ENCODE data around the gene PRKAR2A.

PRKAR2A gene

DNA sequence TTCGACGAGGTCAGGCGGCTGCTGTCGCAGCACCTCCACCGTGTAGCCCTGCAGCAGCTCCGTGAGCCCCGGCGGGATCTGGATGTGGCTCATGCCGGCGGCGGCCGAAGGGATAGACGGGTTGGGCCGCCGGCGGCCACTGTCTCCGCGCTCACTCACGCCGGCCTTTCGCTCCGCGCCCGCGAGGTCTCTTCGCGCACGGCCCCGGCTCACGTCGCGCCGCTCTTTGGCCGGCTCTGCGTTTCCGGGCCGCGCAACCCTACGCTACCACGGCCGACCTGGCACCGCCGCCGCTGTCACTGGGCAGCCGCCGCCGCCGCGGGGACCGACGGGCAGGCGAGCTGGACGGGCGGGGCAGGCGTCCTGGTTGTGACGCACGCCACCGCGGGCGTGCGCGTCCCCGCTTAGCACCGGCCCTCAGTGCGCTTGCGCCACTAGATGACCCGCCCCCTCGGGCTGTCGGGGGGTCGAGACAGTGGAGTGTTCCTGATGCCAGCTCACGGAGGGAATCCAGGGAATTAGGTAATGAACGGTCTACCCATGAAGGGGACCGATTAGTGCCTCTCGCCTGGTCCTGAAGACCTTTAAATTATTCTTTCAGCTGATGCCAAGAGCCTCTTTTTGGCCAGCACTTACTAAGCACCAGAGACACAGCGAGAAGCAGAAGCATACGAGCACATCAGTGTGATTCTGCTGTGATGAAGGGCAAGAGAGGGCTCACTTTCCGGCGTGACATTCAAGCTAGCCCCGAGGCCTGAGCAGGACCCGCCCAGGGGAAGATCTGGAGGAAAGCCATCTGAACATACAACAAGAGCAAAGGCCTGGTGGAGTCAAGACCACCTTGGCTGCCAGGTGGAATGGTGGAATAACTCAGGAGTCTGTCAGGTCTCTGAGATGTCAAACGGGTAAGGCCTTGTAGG lies at the start of gene PRKAR2A:
Gene PRKAR2A (minus strand): TSS at position 371 of the 920 bp plus-strand sequence. CDS start 278 bp downstream, at position 93.
- no peak within 1 kb of the TSS for H3K27ac ChIP-seq (ENCODE audit: low read depth, low read length)
- H3K36me3 ChIP-seq (ENCODE audit: control insufficient read depth, insufficient read depth, low read length) = no peaks in the 10 kb centered on the region
- H3K27me3 ChIP-seq (ENCODE audit: control insufficient read depth, insufficient read depth, low read length) = peaks cover 3% of the 10 kb centered on the region; the same call in 1 of the 2 replicates
- no peaks in the 10 kb centered on the region for H3K4me1 ChIP-seq (ENCODE audit: control insufficient read depth, insufficient read depth, low read length)
- no peaks in the 10 kb centered on the region for H3K9me3 ChIP-seq (ENCODE audit: control insufficient read depth, insufficient read depth, low read length)
- H3K9ac ChIP-seq (ENCODE audit: low read depth, low read length) = no peak within 1 kb of the TSS
- peak within 1 kb of the TSS; percentile 69 for H3K4me3 ChIP-seq (ENCODE audit: low read depth, low read length)

DNA sequence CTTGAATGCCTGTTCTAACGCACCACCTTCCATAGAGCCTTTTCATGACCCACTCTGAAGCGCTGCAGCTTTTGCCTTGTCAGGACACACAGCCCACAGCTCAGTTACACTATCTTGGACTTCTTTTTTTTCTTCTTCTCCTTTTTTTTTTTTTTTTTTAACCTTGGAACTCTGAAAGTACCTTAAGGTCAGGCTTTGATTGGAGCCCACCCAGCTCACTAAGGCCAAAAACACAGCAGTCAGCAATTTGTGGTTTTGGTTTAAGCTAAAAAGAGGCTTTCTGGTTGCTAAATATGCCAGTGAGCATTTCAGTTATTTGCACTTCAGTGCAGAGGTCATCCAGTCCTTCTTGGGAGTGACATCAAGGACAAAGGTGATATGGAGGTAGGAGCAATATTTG lies 49.3 kb upstream of the PRKAR2A start:
- H3K9me3 ChIP-seq (ENCODE audit: control insufficient read depth, insufficient read depth, low read length) = no peaks in the 10 kb centered on the region
- H3K4me1 ChIP-seq (ENCODE audit: control insufficient read depth, insufficient read depth, low read length) = peaks cover 7% of the 10 kb centered on the region; the same call in 1 of the 2 replicates
- H3K4me3 ChIP-seq (ENCODE audit: low read depth, low read length) = no peak overlapping the region
- no peaks in the 10 kb centered on the region for H3K36me3 ChIP-seq (ENCODE audit: control insufficient read depth, insufficient read depth, low read length)
- no peak overlapping the region for H3K9ac ChIP-seq (ENCODE audit: low read depth, low read length)
- no peaks in the 10 kb centered on the region for H3K27me3 ChIP-seq (ENCODE audit: control insufficient read depth, insufficient read depth, low read length)
- no peak overlapping the region for H3K27ac ChIP-seq (ENCODE audit: low read depth, low read length)

DNA sequence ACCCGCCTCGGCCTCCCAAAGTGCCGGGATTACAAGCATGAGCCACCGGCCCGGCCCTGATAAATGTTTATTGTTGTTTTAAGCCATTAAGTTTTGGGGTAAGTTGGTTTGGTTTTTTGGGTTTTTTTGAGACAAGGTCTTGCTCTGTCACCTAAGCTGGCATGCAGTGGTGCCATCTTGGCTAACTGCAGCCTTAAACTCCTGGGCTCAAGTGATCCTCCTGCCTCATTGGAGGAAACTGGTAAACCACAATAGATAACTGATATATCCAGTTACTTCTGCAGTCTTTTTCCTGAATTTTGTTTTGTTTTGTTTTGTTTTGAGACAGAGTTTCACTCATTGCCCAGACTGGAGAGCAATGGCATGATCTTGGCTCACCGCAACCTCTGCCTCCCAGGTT lies 46.8 kb upstream of the PRKAR2A start:
- Histone ChIP-seq H3K27ac (ENCODE audit: low read depth, low read length) (no peak overlapping the region), H3K27me3 (ENCODE audit: control insufficient read depth, insufficient read depth, low read length) (no peaks in the 10 kb centered on the region), H3K9me3 (ENCODE audit: control insufficient read depth, insufficient read depth, low read length) (no peaks in the 10 kb centered on the region), H3K9ac (ENCODE audit: low read depth, low read length) (no peak overlapping the region), H3K36me3 (ENCODE audit: control insufficient read depth, insufficient read depth, low read length) (no peaks in the 10 kb centered on the region), H3K4me3 (ENCODE audit: low read depth, low read length) (no peak overlapping the region), H3K4me1 (ENCODE audit: control insufficient read depth, insufficient read depth, low read length) (peaks cover 7% of the 10 kb centered on the region; the same call in 1 of the 2 replicates)

DNA sequence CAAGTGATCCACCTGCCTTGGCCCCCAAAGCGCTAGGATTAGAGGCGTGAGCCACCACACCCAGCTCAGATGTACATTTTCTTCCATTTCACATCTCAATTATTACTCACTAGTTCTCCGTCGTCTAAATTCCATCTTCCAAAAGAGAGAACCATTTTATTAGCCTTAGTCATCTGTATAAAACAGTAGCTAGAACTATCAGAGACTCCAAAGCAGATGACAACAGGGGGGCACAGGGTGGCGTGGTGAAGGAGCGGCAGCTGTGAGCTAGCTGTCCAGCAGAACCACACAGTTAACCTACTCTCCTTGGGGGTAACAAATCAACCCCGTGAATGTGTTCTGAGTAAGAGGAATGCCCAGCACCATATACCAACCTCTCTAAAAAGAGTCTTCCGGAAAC lies 43.9 kb upstream of the PRKAR2A start:
- Histone ChIP-seq H3K4me1 (ENCODE audit: control insufficient read depth, insufficient read depth, low read length) (no peaks in the 10 kb centered on the region), H3K27ac (ENCODE audit: low read depth, low read length) (no peak overlapping the region), H3K36me3 (ENCODE audit: control insufficient read depth, insufficient read depth, low read length) (no peaks in the 10 kb centered on the region), H3K4me3 (ENCODE audit: low read depth, low read length) (no peak overlapping the region), H3K9me3 (ENCODE audit: control insufficient read depth, insufficient read depth, low read length) (no peaks in the 10 kb centered on the region), H3K27me3 (ENCODE audit: control insufficient read depth, insufficient read depth, low read length) (no peaks in the 10 kb centered on the region), H3K9ac (ENCODE audit: low read depth, low read length) (no peak overlapping the region)

DNA sequence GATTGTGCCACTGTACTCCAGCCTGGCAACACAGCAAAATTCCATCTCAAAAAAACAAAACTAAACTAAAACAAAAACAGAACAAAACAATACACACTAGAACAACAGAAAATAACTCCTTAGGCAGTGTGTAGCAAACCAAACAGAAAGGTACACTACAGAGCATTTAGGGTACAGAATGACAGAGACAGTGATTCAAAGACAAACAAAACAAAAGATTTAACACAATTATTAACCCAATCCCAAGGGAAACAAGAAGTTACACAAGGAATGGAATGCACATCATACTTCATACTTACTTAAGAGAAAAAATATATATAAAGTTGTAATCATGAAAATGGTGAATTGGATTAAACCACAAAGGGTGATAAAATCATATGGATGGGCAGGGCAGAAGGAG lies 38.1 kb upstream of the PRKAR2A start:
- H3K9me3 ChIP-seq (ENCODE audit: control insufficient read depth, insufficient read depth, low read length) = no peaks in the 10 kb centered on the region
- no peaks in the 10 kb centered on the region for H3K4me1 ChIP-seq (ENCODE audit: control insufficient read depth, insufficient read depth, low read length)
- no peaks in the 10 kb centered on the region for H3K27me3 ChIP-seq (ENCODE audit: control insufficient read depth, insufficient read depth, low read length)
- no peak overlapping the region for H3K9ac ChIP-seq (ENCODE audit: low read depth, low read length)
- H3K4me3 ChIP-seq (ENCODE audit: low read depth, low read length) = no peak overlapping the region
- H3K36me3 ChIP-seq (ENCODE audit: control insufficient read depth, insufficient read depth, low read length) = no peaks in the 10 kb centered on the region
- H3K27ac ChIP-seq (ENCODE audit: low read depth, low read length) = no peak overlapping the region

DNA sequence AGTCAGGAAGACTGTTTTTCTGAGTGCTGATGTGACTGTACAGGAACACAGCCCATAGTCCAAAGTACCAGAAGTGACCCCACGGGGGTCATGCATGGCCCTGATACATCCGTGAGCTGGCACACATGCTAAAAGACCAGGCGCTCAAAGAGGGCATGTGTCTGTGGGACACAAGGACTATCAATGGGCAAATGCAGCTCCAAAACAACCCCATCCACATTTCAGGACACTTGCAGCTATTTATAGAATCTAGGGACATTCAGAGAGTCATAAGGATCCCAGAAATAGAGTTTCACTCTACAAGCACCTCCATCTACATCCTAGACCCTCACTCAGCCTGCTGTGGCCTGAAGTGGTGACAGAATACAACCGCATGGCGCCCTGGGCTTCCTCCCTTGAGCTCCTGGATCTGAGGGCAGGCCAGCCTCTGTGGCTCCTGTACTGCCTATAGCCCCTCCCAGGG lies 34.0 kb upstream of the PRKAR2A start:
- no peaks in the 10 kb centered on the region for H3K9me3 ChIP-seq (ENCODE audit: control insufficient read depth, insufficient read depth, low read length)
- H3K9ac ChIP-seq (ENCODE audit: low read depth, low read length) = no peak overlapping the region
- no peaks in the 10 kb centered on the region for H3K4me1 ChIP-seq (ENCODE audit: control insufficient read depth, insufficient read depth, low read length)
- H3K27me3 ChIP-seq (ENCODE audit: control insufficient read depth, insufficient read depth, low read length) = no peaks in the 10 kb centered on the region
- H3K36me3 ChIP-seq (ENCODE audit: control insufficient read depth, insufficient read depth, low read length) = no peaks in the 10 kb centered on the region
- no peak overlapping the region for H3K27ac ChIP-seq (ENCODE audit: low read depth, low read length)
- H3K4me3 ChIP-seq (ENCODE audit: low read depth, low read length) = no peak overlapping the region

DNA sequence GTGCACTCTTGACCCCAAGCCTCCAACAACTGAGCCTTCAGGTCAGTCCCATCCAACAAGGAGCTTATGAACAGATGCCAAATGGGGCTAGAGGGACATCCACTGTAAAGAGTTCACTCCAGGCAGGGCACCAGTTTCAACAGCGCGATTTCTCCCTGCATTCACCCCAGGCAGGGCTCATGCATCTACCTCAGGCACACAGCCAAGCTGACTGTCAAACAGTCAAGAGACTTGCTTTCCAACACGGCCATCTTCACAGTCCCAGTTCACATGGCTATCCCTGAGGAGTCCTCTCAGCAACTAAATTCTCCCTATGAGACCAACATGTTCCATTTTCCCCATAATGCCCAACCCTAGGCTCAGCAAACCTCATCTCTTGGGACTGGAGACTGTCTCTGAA lies 33.3 kb upstream of the PRKAR2A start:
- H3K4me3 ChIP-seq (ENCODE audit: low read depth, low read length) = no peak overlapping the region
- no peak overlapping the region for H3K27ac ChIP-seq (ENCODE audit: low read depth, low read length)
- no peaks in the 10 kb centered on the region for H3K36me3 ChIP-seq (ENCODE audit: control insufficient read depth, insufficient read depth, low read length)
- H3K4me1 ChIP-seq (ENCODE audit: control insufficient read depth, insufficient read depth, low read length) = no peaks in the 10 kb centered on the region
- H3K27me3 ChIP-seq (ENCODE audit: control insufficient read depth, insufficient read depth, low read length) = no peaks in the 10 kb centered on the region
- no peak overlapping the region for H3K9ac ChIP-seq (ENCODE audit: low read depth, low read length)
- H3K9me3 ChIP-seq (ENCODE audit: control insufficient read depth, insufficient read depth, low read length) = no peaks in the 10 kb centered on the region

DNA sequence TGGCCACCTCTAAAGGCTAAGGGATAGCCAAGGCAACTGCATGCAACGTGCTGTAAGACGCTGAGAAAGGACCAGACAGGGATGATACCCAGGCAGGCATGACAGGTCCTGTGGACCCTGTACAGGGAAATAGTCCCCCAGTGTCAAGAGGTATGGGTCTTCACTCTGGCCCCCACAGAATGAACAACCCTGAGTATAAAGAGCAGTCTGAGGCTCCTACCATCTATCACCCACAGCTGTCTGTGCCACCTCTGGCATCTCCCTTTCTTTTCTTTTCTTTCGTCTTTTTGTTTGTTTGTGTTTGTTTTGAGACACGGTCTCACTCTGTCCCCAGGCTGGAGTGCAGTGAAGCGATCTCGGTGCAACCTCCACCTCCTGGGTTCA lies 32.3 kb upstream of the PRKAR2A start:
- Histone ChIP-seq H3K4me3 (ENCODE audit: low read depth, low read length) (no peak overlapping the region), H3K36me3 (ENCODE audit: control insufficient read depth, insufficient read depth, low read length) (no peaks in the 10 kb centered on the region), H3K9me3 (ENCODE audit: control insufficient read depth, insufficient read depth, low read length) (no peaks in the 10 kb centered on the region), H3K27ac (ENCODE audit: low read depth, low read length) (no peak overlapping the region), H3K27me3 (ENCODE audit: control insufficient read depth, insufficient read depth, low read length) (no peaks in the 10 kb centered on the region), H3K9ac (ENCODE audit: low read depth, low read length) (no peak overlapping the region), H3K4me1 (ENCODE audit: control insufficient read depth, insufficient read depth, low read length) (no peaks in the 10 kb centered on the region)

DNA sequence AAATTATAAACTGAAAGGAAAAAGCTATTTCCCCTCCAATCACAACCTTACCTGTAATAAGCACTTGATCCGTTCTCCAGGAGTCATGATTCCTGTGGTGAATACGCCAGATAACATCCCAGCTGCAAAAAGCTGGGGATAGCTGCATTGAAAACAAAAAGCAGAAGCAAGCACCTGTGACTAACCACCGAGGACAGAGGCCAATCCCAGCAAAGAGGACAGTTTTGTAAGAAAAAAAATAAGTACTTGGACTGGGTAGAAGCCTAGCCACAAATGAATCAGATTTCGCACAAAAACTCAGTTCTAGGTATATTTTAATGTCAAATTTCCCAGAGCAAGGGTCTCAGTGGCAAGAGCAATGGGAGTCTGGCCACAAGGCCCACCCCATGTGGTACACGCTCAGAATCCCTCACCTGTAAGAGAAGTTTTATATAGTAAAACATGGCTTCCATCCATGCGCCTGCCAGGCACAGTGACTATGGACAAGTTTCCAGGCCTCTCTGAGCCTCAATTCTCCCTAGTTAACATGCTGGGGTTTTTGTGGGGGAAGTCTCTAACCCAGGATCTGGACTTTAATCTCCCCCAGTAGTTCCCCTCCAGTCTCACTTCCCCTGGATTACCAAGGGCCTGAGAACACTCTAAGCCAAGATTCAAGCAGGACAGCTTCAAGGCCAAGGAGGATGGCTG lies 31.8 kb upstream of the PRKAR2A start:
- Histone ChIP-seq H3K36me3 (ENCODE audit: control insufficient read depth, insufficient read depth, low read length) (no peaks in the 10 kb centered on the region), H3K27me3 (ENCODE audit: control insufficient read depth, insufficient read depth, low read length) (no peaks in the 10 kb centered on the region), H3K9me3 (ENCODE audit: control insufficient read depth, insufficient read depth, low read length) (no peaks in the 10 kb centered on the region), H3K4me1 (ENCODE audit: control insufficient read depth, insufficient read depth, low read length) (no peaks in the 10 kb centered on the region), H3K4me3 (ENCODE audit: low read depth, low read length) (no peak overlapping the region), H3K9ac (ENCODE audit: low read depth, low read length) (no peak overlapping the region), H3K27ac (ENCODE audit: low read depth, low read length) (no peak overlapping the region)

DNA sequence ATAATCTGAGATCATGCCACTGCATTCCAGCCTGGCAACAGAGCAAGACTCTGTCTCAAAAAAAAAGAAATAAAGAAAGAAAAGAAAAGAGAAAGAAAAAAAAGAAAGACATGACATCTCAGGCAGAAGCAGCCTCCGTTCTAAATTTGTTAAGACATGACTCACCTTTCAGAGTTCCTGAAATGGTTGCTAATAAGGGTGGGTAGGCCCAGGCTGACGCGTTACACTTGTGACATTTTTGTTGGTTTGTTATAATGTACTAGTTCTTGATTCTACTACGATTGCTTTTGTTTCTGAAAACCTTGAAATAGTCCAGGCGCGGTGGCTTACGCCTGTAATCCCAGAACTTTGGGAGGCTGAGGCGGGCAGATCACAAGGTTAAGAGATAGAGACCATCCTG lies 30.0 kb upstream of the PRKAR2A start:
- Histone ChIP-seq H3K9me3 (ENCODE audit: control insufficient read depth, insufficient read depth, low read length) (no peaks in the 10 kb centered on the region), H3K4me3 (ENCODE audit: low read depth, low read length) (no peak overlapping the region), H3K4me1 (ENCODE audit: control insufficient read depth, insufficient read depth, low read length) (no peaks in the 10 kb centered on the region), H3K9ac (ENCODE audit: low read depth, low read length) (no peak overlapping the region), H3K27me3 (ENCODE audit: control insufficient read depth, insufficient read depth, low read length) (no peaks in the 10 kb centered on the region), H3K36me3 (ENCODE audit: control insufficient read depth, insufficient read depth, low read length) (no peaks in the 10 kb centered on the region), H3K27ac (ENCODE audit: low read depth, low read length) (no peak overlapping the region)

DNA sequence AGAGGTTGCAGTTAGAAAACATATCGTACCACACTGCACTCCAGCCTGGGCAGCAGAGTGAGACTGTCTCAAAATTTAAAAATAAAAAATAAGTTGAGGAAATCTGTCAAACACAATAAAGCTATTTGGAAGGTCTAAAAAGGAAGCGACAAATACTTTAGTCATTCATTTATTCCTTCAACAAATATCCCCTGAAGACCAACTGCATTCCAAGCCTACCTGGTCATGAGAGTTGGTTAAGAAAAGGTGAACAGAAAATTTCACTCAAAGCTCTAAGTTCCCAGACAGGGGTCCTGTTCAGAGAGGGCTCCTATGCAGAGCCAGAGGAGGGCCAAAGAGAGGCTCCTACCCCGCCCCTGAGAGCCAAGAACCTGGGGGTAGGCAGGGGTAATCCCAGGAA lies 15.4 kb upstream of the PRKAR2A start:
- no peak overlapping the region for H3K9ac ChIP-seq (ENCODE audit: low read depth, low read length)
- no peaks in the 10 kb centered on the region for H3K36me3 ChIP-seq (ENCODE audit: control insufficient read depth, insufficient read depth, low read length)
- H3K4me1 ChIP-seq (ENCODE audit: control insufficient read depth, insufficient read depth, low read length) = no peaks in the 10 kb centered on the region
- H3K9me3 ChIP-seq (ENCODE audit: control insufficient read depth, insufficient read depth, low read length) = no peaks in the 10 kb centered on the region
- H3K27ac ChIP-seq (ENCODE audit: low read depth, low read length) = no peak overlapping the region
- no peaks in the 10 kb centered on the region for H3K27me3 ChIP-seq (ENCODE audit: control insufficient read depth, insufficient read depth, low read length)
- H3K4me3 ChIP-seq (ENCODE audit: low read depth, low read length) = no peak overlapping the region

Measured in HUES48 (cell line).